ENCODE measurements around the gene HOXA9. TPM values are rescaled to one million over a fixed set of nuclear protein-coding genes. Genes with fewer than 3 reads are reported as not detected.

HOXA9 gene
- polyA plus RNA-seq, 1 of the 3 experiments (the other 2 are of a cell fraction) = not detected

- TF ChIP-seq MEF2A (IDR thresholded peaks at IDR 0.05; ENCODE audit: borderline replicate concordance, low read depth) = no peak
- peak; percentile 72 for TF ChIP-seq EZH2phosphoT487 (IDR thresholded peaks at IDR 0.05; ENCODE audit: borderline replicate concordance, low read depth)
- ChIA-PET CTCF (interaction anchor here (1.0 to 5.2 kb wide), 14 partner anchors 10 to 896 kb away, joined by 3 to 44 read pairs (median 4); no protein-coding TSS in a partner anchor), POLR2A (interaction anchor here (0.6 kb wide), 1 partner anchor 722 kb away, joined by 3 read pairs; no protein-coding TSS in a partner anchor)
- H3K4me2 ChIP-seq = peak within 1 kb of the TSS; percentile 51; the same call in 1 of the 2 replicates
- H3K79me2 ChIP-seq (ENCODE audit: insufficient read depth) = no peaks in the 10 kb centered on the region
- no peaks in the 10 kb centered on the region for H3K9me3 ChIP-seq
- peaks cover 9% of the 10 kb centered on the region for H4K20me1 ChIP-seq (ENCODE audit: insufficient read depth)
- no peak within 1 kb of the TSS for H2AFZ ChIP-seq (ENCODE audit: low read depth)
- H3K27me3 ChIP-seq (ENCODE audit: insufficient read depth) = peaks cover 84% of the 10 kb centered on the region
- no peaks in the 10 kb centered on the region for H3K36me3 ChIP-seq (replicated peaks in 1 of 2; ENCODE audit: control insufficient read depth in 1 of 2, insufficient read depth in 2 of 2, low read length in 1 of 2)
- WGBS (ENCODE audit: low lambda C conversion rate) = 6% methylated on average over 42 of the region's 99 CpGs
- peak within 1 kb of the TSS in 1 of 2 experiments; percentile 28; a peak in 3 of 4 replicates for H3K4me3 ChIP-seq (ENCODE audit: low read depth in 2 of 2, low read length in 1 of 2)
- no peak within 1 kb of the TSS for H3K9ac ChIP-seq
- DNase-seq = peak; percentile 84
- no peak within 1 kb of the TSS for H3K27ac ChIP-seq (ENCODE audit: low read depth in 2 of 2, low read length in 1 of 2)
- H3K4me1 ChIP-seq (ENCODE audit: control insufficient read depth in 1 of 2, insufficient read depth in 2 of 2, low read depth in 1 of 2, low read length in 1 of 2) = peaks cover 0 to 3% of the 10 kb centered on the region in 2 experiments; a peak in 1 of 4 replicates
- H3K9me2 ChIP-seq = no peaks in the 10 kb centered on the region
- H3F3A ChIP-seq (replicated peaks; ENCODE audit: insufficient read depth) = peaks cover 8% of the 10 kb centered on the region
Measured at GRCh38 chr7:27199849-27200760, 34.8 kb upstream of the HOXA9 start, which contains the start of gene HOXA13. Gene HOXA13, minus strand, starts transcription at chr7:27200091. Its CDS starts 14 bp downstream, at chr7:27200077.

GRCh38 chr7:27198871-27199801 is 33.8 kb upstream of the HOXA9 start:
- Histone ChIP-seq H3K27ac (ENCODE audit: low read depth in 2 of 2, low read length in 1 of 2) (no peak overlapping the region), H3K9ac (no peak overlapping the region), H3K9me3 (no peaks in the 10 kb centered on the region), H3K4me3 (ENCODE audit: low read depth in 2 of 2, low read length in 1 of 2) (no peak overlapping the region; a peak in 1 of 4 replicates), H2AFZ (ENCODE audit: low read depth) (no peak overlapping the region), H3K27me3 (ENCODE audit: insufficient read depth) (peaks cover 84% of the 10 kb centered on the region), H3F3A (replicated peaks; ENCODE audit: insufficient read depth) (peaks cover 8% of the 10 kb centered on the region), H3K36me3 (replicated peaks in 1 of 2; ENCODE audit: control insufficient read depth in 1 of 2, insufficient read depth in 2 of 2, low read length in 1 of 2) (no peaks in the 10 kb centered on the region), H3K4me1 (ENCODE audit: control insufficient read depth in 1 of 2, insufficient read depth in 2 of 2, low read depth in 1 of 2, low read length in 1 of 2) (no peaks in the 10 kb centered on the region; a peak in 1 of 4 replicates), H3K79me2 (ENCODE audit: insufficient read depth) (no peaks in the 10 kb centered on the region), H3K4me2 (no peak overlapping the region), H3K9me2 (no peaks in the 10 kb centered on the region), H4K20me1 (ENCODE audit: insufficient read depth) (peaks cover 9% of the 10 kb centered on the region)
- WGBS (ENCODE audit: low lambda C conversion rate) = 5% methylated on average over 51 of the region's 93 CpGs
- ChIA-PET POLR2A (interaction anchor here (0.5 to 0.6 kb wide), 2 partner anchors 10 to 723 kb away, joined by 3 to 4 read pairs; no protein-coding TSS in a partner anchor), CTCF (interaction anchor here (0.5 to 5.2 kb wide), 20 partner anchors 10 to 897 kb away, joined by 3 to 44 read pairs (median 4); no protein-coding TSS in a partner anchor)
- no peak for TF ChIP-seq MAX (IDR thresholded peaks at IDR 0.05; ENCODE audit: low read depth)
- TF ChIP-seq EZH2phosphoT487 (IDR thresholded peaks at IDR 0.05; ENCODE audit: borderline replicate concordance, low read depth) = peak; percentile 99
- TF ChIP-seq TAF1 (IDR thresholded peaks at IDR 0.05; ENCODE audit: borderline replicate concordance, low read depth, low read length) = no peak
- no peak for TF ChIP-seq TCF12 (IDR thresholded peaks at IDR 0.05)
- peak; percentile 70 for DNase-seq
